Colonic mucosa (tissue), 4 donors: ENCODE measurements around the gene CCDC7. TPM values are rescaled to one million over a fixed set of nuclear protein-coding genes. Genes with fewer than 3 reads are reported as not detected.
"Not testable (repeated sequence)": the region's sequence is repeated elsewhere in the genome, so short reads cannot be mapped to it uniquely, and the experiment has no call there.

Experiments used
- DNase-seq: peaks from one replicate; pipeline ENCODE4 v3.0.0-alpha.2; 2020
- H3K27ac ChIP-seq: fragments of 200-600 bp; one replicate; pipeline ENCODE4 v1.8.0; 2021
- H3K27me3 ChIP-seq: fragments of 200-600 bp; one replicate; pipeline ENCODE4 v1.8.0; 2021
- H3K36me3 ChIP-seq: fragments of 200-600 bp; one replicate; pipeline ENCODE4 v1.8.0; 2021
- H3K4me1 ChIP-seq: fragments of 200-600 bp; one replicate; pipeline ENCODE4 v1.8.0; 2021; ENCODE audit warnings: mild to moderate bottlenecking
- H3K4me3 ChIP-seq: fragments of 200-600 bp; one replicate; pipeline ENCODE4 v1.8.0; 2021
- H3K9ac ChIP-seq, 2 donors: one replicate each; pipeline ENCODE4 v1.7.0; 2013; ENCODE audit warnings: control low read depth in 2 of 2, low read depth in 2 of 2, low read length in 2 of 2
- H3K9me3 ChIP-seq: fragments of 200-600 bp; one replicate; pipeline ENCODE4 v1.8.0; 2021
- CTCF ChIP-seq: fragments of 200-600 bp; IDR thresholded peaks from one replicate; pipeline ENCODE4 v1.8.0; 2022; ENCODE audit warnings: antibody characterized with exemption, mild to moderate bottlenecking
- intact Hi-C: fragments of 100-400 bp; cut with DNase I; formaldehyde crosslinking; loops from one replicate; pipeline ENCODE4 v1.14.1; 2022
- total RNA-seq, 2 donors: library from RNA; stranded (reverse); fragmentation: NEBNext Ultra II Directional in 1 of 2; extraction: Animal tissue kit (Norgen Biotek cat#: 25700) in 1 of 2; gene quantifications; one replicate each; pipeline ENCODE4 v1.2.1, GENCODE V29; 2021
- donor health status: healthy.
- donor health status: DM: no; HTN: no; CAD: no.
- donor health status: DM: no; HTN: no; CAD: no.

CCDC7 gene
- total RNA-seq, 2 donors from 2014 or later, result 9.9 TPM

- intact Hi-C loops, result no loop called here
- Histone ChIP-seq H3K9me3 (no peaks in the 10 kb centered on the region), H3K4me3 (no peak overlapping the region), H3K4me1 (no peaks in the 10 kb centered on the region), H3K36me3 (no peaks in the 10 kb centered on the region), H3K27me3 (no peaks in the 10 kb centered on the region), H3K27ac (no peak overlapping the region), H3K9ac (no peak overlapping the region)
- no peak for DNase-seq
- no peak for TF ChIP-seq CTCF
Measured at GRCh38 chr10:32501906-32502305, 56.0 kb downstream of the CCDC7 start.

DNA sequence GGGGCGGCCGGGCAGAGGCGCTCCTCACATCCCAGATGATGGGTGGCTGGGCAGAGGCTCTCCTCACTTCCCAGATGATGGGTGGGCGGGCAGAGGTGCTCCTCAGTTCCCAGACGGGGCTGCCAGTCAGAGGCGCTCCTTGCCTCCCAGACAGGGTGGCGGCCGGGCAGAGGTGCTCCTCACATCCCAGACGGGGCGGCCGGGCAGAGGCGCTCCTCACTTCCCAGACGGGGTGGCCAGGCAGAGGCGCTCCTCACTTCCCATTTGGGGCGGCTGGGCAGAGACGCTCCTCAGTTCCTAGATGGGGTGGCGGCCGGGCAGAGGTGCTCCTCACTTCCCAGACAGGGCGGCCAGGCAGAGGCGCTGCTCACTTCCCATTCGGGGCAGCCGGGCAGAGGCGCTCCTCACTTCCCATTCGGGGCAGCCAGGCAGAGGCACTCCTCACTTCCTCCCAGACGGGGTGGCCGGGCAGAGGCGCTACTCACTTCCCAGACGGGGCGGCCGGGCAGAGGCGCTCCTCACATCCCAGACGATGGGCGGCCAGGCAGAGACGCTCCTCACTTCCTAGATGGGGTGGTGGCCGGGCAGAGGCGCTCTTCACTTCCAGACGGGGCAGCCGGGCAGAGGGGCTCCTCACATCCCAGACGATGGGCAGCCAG is 60.0 kb downstream of the CCDC7 start:
- H3K27ac ChIP-seq, H3K27me3 ChIP-seq, H3K36me3 ChIP-seq, DNase-seq, H3K4me3 ChIP-seq, intact Hi-C loops, H3K9me3 ChIP-seq, H3K4me1 ChIP-seq, H3K9ac ChIP-seq: not testable (repeated sequence)

- DNase-seq, result no peak
- TF ChIP-seq CTCF, result no peak
- H3K4me3 ChIP-seq, result no peak overlapping the region
- no peaks in the 10 kb centered on the region for H3K36me3 ChIP-seq
- intact Hi-C loops, result no loop called here
- no peaks in the 10 kb centered on the region for H3K9me3 ChIP-seq
- H3K4me1 ChIP-seq, result no peaks in the 10 kb centered on the region
- no peaks in the 10 kb centered on the region for H3K27me3 ChIP-seq
- H3K9ac ChIP-seq, result no peak overlapping the region
- H3K27ac ChIP-seq, result no peak overlapping the region
Measured at GRCh38 chr10:32511599-32511998, 65.7 kb downstream of the CCDC7 start.

GRCh38 chr10:32516567-32517495 is 70.9 kb downstream of the CCDC7 start:
- Histone ChIP-seq H3K27me3 (no peaks in the 10 kb centered on the region), H3K36me3 (no peaks in the 10 kb centered on the region), H3K4me1 (no peaks in the 10 kb centered on the region), H3K9ac (no peak overlapping the region), H3K27ac (no peak overlapping the region), H3K4me3 (no peak overlapping the region), H3K9me3 (no peaks in the 10 kb centered on the region)
- intact Hi-C loops, result no loop called here
- DNase-seq, result no peak
- no peak for TF ChIP-seq CTCF

DNA sequence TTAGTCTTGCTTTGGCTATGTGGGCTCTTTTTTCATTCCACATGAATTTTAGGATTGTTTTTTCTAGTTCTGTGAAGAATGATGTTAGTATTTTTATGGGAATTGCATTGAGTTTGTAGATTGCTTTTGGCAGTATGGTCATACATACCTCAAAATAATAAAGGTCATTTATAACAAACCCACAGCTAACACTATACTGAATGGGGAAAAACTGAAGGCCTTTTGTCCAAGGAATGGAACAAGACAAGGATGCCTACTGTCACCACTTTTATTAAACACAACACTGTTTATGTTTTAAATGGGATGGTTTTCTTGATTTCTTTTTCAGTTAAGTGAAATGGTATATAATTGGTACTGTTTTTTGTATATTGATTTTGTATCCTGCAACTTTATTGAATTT is 84.3 kb downstream of the CCDC7 start:
- no peak overlapping the region for H3K9ac ChIP-seq
- intact Hi-C loops, result no loop called here

More for the DNA sequence above, 84.3 kb downstream of the CCDC7 start:
- no peak overlapping the region for H3K4me3 ChIP-seq
- H3K4me1 ChIP-seq, result no peaks in the 10 kb centered on the region
- no peak for TF ChIP-seq CTCF
- no peaks in the 10 kb centered on the region for H3K27me3 ChIP-seq
- no peak overlapping the region for H3K27ac ChIP-seq
- DNase-seq, result no peak
- no peaks in the 10 kb centered on the region for H3K36me3 ChIP-seq
- no peaks in the 10 kb centered on the region for H3K9me3 ChIP-seq
